HCT116 (cell line): ENCODE results near the gene SCGB3A2.

Experiments used
- CEBPB ChIP-seq: IDR thresholded peaks from 2 replicates; pipeline ENCODE4 v1.6.1; 2012; ENCODE audit warnings: low read depth
- POLR2AphosphoS5 ChIP-seq: IDR thresholded peaks from 2 replicates; pipeline ENCODE4 v1.6.1; 2011; ENCODE audit warnings: mild to moderate bottlenecking, low read depth, low read length, moderate library complexity

DNA sequence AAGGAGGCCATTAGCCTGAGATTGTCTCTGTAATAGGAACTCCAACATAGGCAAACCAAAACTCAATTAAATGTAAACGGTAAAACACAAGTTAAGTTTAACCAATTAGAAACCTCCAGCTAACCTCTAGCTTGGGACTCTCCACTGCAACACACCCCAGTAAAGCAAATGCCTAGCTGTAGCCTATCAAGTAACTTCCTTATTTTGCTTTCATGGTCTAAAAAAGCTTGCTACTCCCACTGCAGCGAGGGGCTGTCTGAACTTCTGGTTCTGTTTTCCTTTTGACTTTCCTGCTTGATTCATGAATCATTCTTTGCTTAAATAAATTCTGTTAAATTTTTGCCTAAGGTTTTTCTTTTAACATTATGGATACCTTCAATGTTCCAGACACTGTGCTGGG lies 52.3 kb downstream of the SCGB3A2 start:
- no peak for TF ChIP-seq POLR2AphosphoS5
- TF ChIP-seq CEBPB: no peak
